Measurements from ENCODE around the gene LRBA. TPM values are rescaled to one million over a fixed set of nuclear protein-coding genes. Genes with fewer than 3 reads are reported as not detected.
"Not testable (repeated sequence)": the region's sequence is repeated elsewhere in the genome, so short reads cannot be mapped to it uniquely, and the experiment has no call there.

The LRBA gene
- total RNA-seq, 3 donors from 2014 or later (not counting 1 experiment from before 2014, with no cell fraction given) = 72.1 to 87.6 (median 83.1) TPM

- H3K27me3 ChIP-seq (ENCODE audit: control insufficient read depth, insufficient read depth, low read length); H3K27me3 Mint-ChIP-seq (ENCODE audit: low read depth in 2 of 2); H3K9me3 Mint-ChIP-seq; DNase-seq; H3K4me1 Mint-ChIP-seq; H3K4me1 ChIP-seq (ENCODE audit: control insufficient read depth, insufficient read depth, low read length); H3K9me3 ChIP-seq (ENCODE audit: control insufficient read depth, insufficient read depth, low read length); H3K36me3 ChIP-seq (ENCODE audit: control insufficient read depth, insufficient read depth, low read length); H3K4me3 ChIP-seq (ENCODE audit: low read length); H3K27ac ChIP-seq (ENCODE audit: low read length); H3K27ac Mint-ChIP-seq; ATAC-seq; H3K36me3 Mint-ChIP-seq; H3K4me3 Mint-ChIP-seq; intact Hi-C loops (cut with micrococcal nuclease): not testable (repeated sequence)
- WGBS (ENCODE audit: insufficient coverage) = no CpG with 5 or more reads among the region's 1 CpG
Observed at GRCh38 chr4:150658258-150658657, 356.8 kb downstream of the LRBA start.

- Histone ChIP-seq H3K27me3 (ENCODE audit: control insufficient read depth, insufficient read depth, low read length) (no peaks in the 10 kb centered on the region), H3K4me3 (ENCODE audit: low read length) (no peak overlapping the region), H3K4me1 (ENCODE audit: control insufficient read depth, insufficient read depth, low read length) (no peaks in the 10 kb centered on the region), H3K9me3 (ENCODE audit: control insufficient read depth, insufficient read depth, low read length) (no peaks in the 10 kb centered on the region), H3K27ac (ENCODE audit: low read length) (no peak overlapping the region), H3K36me3 (ENCODE audit: control insufficient read depth, insufficient read depth, low read length) (no peaks in the 10 kb centered on the region)
- no CpG with 5 or more reads among the region's 2 CpGs for WGBS (ENCODE audit: insufficient coverage)
- Mint-ChIP-seq H3K27me3 (ENCODE audit: low read depth in 2 of 2) (no peaks in the 10 kb centered on the region), H3K36me3 (no peaks in the 10 kb centered on the region), H3K4me1 (peaks cover 16 to 17% of the 10 kb centered on the region in 2 donors), H3K27ac (no peak overlapping the region), H3K4me3 (no peak overlapping the region), H3K9me3 (no peaks in the 10 kb centered on the region)
- DNase-seq = no peak
- no peak for ATAC-seq
- TF ChIP-seq, protein P1, sequence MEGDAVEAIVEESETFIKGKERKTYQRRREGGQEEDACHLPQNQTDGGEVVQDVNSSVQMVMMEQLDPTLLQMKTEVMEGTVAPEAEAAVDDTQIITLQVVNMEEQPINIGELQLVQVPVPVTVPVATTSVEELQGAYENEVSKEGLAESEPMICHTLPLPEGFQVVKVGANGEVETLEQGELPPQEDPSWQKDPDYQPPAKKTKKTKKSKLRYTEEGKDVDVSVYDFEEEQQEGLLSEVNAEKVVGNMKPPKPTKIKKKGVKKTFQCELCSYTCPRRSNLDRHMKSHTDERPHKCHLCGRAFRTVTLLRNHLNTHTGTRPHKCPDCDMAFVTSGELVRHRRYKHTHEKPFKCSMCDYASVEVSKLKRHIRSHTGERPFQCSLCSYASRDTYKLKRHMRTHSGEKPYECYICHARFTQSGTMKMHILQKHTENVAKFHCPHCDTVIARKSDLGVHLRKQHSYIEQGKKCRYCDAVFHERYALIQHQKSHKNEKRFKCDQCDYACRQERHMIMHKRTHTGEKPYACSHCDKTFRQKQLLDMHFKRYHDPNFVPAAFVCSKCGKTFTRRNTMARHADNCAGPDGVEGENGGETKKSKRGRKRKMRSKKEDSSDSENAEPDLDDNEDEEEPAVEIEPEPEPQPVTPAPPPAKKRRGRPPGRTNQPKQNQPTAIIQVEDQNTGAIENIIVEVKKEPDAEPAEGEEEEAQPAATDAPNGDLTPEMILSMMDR (IDR thresholded peaks at IDR 0.05) = no peak
- intact Hi-C loops (cut with micrococcal nuclease) = no loop called here
Observed at GRCh38 chr4:150656891-150657290, 358.2 kb downstream of the LRBA start.

- TF ChIP-seq, protein P1 (IDR thresholded peaks at IDR 0.05) = no peak
- H3K27ac ChIP-seq (ENCODE audit: low read length) = no peak overlapping the region
- H3K4me1 ChIP-seq (ENCODE audit: control insufficient read depth, insufficient read depth, low read length) = no peaks in the 10 kb centered on the region
- H3K36me3 ChIP-seq (ENCODE audit: control insufficient read depth, insufficient read depth, low read length) = no peaks in the 10 kb centered on the region
- no peaks in the 10 kb centered on the region for H3K9me3 ChIP-seq (ENCODE audit: control insufficient read depth, insufficient read depth, low read length)
- Mint-ChIP-seq H3K27ac (no peak overlapping the region), H3K9me3 (no peaks in the 10 kb centered on the region), H3K4me1 (peaks cover 31 to 36% of the 10 kb centered on the region in 2 donors), H3K27me3 (ENCODE audit: low read depth in 2 of 2) (no peaks in the 10 kb centered on the region), H3K4me3 (no peak overlapping the region), H3K36me3 (no peaks in the 10 kb centered on the region)
- H3K4me3 ChIP-seq (ENCODE audit: low read length) = no peak overlapping the region
- intact Hi-C loops (cut with micrococcal nuclease) = no loop called here
- H3K27me3 ChIP-seq (ENCODE audit: control insufficient read depth, insufficient read depth, low read length) = no peaks in the 10 kb centered on the region
- no peak for ATAC-seq
- no peak for DNase-seq
- WGBS (ENCODE audit: insufficient coverage) = no CpG with 5 or more reads among the region's 1 CpG
Observed at GRCh38 chr4:150650751-150651150, 364.3 kb downstream of the LRBA start.

DNA sequence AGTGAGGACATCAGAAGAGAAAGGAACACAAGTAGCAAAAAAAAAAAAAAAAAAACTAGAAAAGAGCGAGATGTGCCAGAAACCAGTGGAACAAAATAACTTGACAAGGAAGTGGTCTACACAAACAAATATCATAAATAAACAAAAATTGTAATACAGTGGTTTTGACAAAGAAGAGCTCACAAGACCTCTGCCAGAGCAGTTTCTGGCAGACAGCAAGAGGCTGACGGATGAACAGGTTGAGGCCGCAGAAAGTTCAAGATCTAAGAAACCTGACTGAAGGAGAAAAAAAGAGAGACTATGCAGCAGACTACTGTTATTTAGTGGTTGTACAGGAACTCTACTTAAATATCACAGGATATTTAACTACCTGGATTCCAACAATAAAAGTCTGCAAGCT is 367.0 kb downstream of the LRBA start:
- H3K9me3 ChIP-seq (ENCODE audit: control insufficient read depth, insufficient read depth, low read length) = no peaks in the 10 kb centered on the region
- DNase-seq = no peak
- no peak overlapping the region for H3K4me3 ChIP-seq (ENCODE audit: low read length)
- intact Hi-C loops (cut with micrococcal nuclease) = no loop called here
- no peaks in the 10 kb centered on the region for H3K4me1 ChIP-seq (ENCODE audit: control insufficient read depth, insufficient read depth, low read length)
- Mint-ChIP-seq H3K4me3 (no peak overlapping the region), H3K27me3 (ENCODE audit: low read depth in 2 of 2) (no peaks in the 10 kb centered on the region), H3K27ac (peak overlapping the region; percentile 17 to 67), H3K4me1 (peaks cover 26 to 32% of the 10 kb centered on the region in 2 donors), H3K9me3 (no peaks in the 10 kb centered on the region), H3K36me3 (no peaks in the 10 kb centered on the region)
- peak; percentile 37 to 57 (median 52) for ATAC-seq
- no peaks in the 10 kb centered on the region for H3K27me3 ChIP-seq (ENCODE audit: control insufficient read depth, insufficient read depth, low read length)
- TF ChIP-seq, protein P1 (IDR thresholded peaks at IDR 0.05) = no peak
- 61% methylated on average over 2 of the region's 3 CpGs for WGBS (ENCODE audit: insufficient coverage)
- H3K27ac ChIP-seq (ENCODE audit: low read length) = no peak overlapping the region
- H3K36me3 ChIP-seq (ENCODE audit: control insufficient read depth, insufficient read depth, low read length) = no peaks in the 10 kb centered on the region

Data from natural killer cell (primary cell).